HL-60/S4 treated with phorbol 12-myristate 13-acetate at 8.2 ng/mL for 4 days and 3 days (cell line): ENCODE data around the gene PHACTR4.
"Not testable (repeated sequence)": the region's sequence is repeated elsewhere in the genome, so short reads cannot be mapped to it uniquely, and the experiment has no call there.

Experiments used
- in situ Hi-C: fragments of 300-500 bp; cut with MboI; formaldehyde crosslinking; loops from 2 replicates; pipeline ENCODE4 v1.15.0; 2022; ENCODE audit warnings: low sequenced_read_pairs

Gene PHACTR4

DNA sequence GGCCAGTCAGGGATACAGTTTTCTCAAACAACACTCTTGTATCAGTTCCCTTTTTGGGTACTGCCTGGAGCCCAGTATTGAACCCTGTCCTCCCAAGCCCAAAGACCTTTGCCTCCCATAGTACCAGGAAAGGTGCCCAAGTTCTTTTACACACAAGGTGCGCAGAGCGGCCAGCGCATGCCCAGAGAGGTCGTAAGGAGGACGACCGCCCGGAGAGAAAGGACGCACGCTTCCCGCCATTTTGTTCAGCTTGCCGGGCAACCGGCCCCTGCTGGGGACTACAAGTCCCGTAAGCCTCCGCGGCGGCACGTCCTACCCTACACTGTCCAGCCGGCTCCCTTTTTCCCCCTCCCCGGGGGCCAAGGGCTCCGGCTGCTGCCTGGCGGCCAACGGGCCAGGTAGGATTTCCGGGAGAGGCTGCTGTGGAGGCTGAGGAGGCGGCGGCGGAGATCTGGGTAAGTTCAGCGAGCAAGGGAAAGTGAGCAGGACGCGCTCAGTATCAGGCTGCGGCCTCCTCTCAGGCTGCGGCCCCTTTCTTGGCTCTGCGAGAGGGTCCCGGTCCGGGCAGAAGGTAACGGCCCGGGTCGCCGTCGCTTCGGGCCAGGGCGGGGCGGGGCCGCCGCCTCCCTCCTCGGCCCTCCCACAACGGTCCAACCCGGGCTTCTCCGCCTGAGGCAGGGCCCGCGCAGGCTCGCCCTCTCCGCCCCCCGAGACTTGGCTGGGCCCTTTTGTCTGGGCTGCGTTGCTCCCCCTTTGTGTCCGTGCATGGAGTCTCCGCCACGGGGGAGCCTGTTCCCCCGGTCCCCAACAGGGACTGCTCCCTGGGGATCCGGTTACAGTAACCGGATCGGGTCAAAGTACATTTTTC, at the start of gene PHACTR4:
Gene PHACTR4 (plus strand): TSS at position 370 of the 868 bp plus-strand sequence. CDS start 37,708 bp downstream, outside the sequence.
- in situ Hi-C loops = no loop called here

DNA sequence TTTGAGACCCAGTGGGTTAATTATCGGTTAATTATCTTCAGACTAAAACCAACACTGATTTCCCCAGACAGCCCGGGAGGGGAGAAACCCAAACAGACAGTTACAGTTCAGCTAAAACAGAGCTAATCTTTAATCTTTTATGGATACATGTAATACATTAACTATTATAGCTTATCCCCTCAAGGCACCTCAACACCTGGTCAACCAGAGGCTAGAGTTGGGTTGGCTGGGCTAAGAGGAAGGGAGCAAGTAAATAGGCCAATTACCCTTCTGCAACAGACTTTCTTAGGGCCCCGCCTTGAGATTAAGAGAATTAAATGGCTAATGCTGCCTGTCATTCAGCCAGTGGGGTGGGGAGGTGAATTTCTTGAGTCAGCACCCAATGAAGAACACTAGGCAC, 47.3 kb upstream of the PHACTR4 start:
- in situ Hi-C loops = no loop called here

- in situ Hi-C loops = no loop called here
These were observed 45.8 kb upstream of the PHACTR4 start for GRCh38 chr1:28323720-28324119.

- in situ Hi-C loops = no loop called here
These were observed 43.0 kb upstream of the PHACTR4 start for GRCh38 chr1:28326515-28326914.

GRCh38 chr1:28326984-28327383, 42.6 kb upstream of the PHACTR4 start:
- in situ Hi-C loops = no loop called here

- in situ Hi-C loops = not testable (repeated sequence)
These were observed 42.1 kb upstream of the PHACTR4 start for GRCh38 chr1:28327431-28327830.

GRCh38 chr1:28328228-28328648, 41.3 kb upstream of the PHACTR4 start:
- in situ Hi-C loops = no loop called here

GRCh38 chr1:28329395-28330153, 40.0 kb upstream of the PHACTR4 start:
- in situ Hi-C loops = no loop called here

DNA sequence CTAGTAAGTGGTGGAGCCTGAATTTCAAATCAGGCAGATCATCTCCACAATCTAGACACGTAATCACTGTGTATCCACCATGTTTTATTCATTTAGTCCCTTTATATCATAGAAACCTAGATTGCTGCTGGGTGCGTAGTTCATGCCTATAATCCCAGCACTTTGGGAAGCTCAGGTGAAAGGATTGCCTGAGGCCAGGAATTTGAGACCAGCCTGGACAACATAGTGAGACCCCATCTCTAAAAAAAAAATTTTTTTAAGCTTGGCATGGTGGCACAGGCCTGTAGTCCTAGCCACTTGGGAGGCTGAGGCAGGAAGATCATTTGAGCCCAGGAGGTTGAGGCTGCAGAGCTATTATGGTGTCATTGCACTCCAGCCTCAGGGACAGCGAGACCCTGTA, 30.6 kb upstream of the PHACTR4 start:
- in situ Hi-C loops = no loop called here

DNA sequence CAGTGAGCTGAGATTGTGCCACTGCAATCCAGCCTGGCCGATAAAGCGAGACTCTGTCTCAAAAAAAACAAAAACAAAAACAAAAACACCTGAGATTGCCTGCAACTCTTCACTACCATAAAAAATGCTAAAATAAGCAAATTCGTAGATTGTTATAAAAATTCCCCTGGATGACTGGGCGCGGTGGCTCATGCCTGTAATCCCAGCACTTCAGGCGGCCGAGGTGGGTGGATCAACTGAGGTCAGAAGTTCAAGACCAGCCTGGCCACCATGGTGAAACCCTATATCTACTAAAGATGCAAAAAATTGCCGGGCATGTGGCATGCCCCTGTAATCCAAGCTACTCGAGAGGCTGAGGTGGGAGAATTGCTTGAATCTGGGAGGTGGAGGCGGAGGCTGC, 30.0 kb upstream of the PHACTR4 start:
- in situ Hi-C loops = no loop called here

GRCh38 chr1:28340221-28340974, 29.1 kb upstream of the PHACTR4 start:
- in situ Hi-C loops = no loop called here

GRCh38 chr1:28341591-28341990, 27.9 kb upstream of the PHACTR4 start:
- in situ Hi-C loops = no loop called here

DNA sequence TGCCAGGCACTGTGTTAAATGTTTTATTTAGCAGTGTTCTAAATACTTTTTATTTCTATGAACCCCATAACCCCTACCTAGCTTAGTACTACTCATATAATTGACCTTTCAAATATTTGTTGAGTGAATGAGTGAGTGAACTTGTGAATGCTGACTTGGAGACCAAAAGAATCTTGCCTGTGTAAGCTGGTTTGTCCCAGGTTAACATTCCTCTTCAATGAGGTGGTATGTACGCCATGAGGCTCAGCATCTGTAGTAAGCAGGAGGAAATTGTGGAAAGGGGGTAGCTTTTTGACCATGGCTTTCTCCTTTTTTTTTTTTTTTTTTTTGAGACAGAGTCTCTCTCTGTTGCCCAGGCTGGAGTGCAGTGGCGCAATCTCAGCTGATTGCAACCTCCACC, 26.1 kb upstream of the PHACTR4 start:
- in situ Hi-C loops = no loop called here

- in situ Hi-C loops = not testable (repeated sequence)
These were observed 16.2 kb upstream of the PHACTR4 start for GRCh38 chr1:28353248-28353810.

DNA sequence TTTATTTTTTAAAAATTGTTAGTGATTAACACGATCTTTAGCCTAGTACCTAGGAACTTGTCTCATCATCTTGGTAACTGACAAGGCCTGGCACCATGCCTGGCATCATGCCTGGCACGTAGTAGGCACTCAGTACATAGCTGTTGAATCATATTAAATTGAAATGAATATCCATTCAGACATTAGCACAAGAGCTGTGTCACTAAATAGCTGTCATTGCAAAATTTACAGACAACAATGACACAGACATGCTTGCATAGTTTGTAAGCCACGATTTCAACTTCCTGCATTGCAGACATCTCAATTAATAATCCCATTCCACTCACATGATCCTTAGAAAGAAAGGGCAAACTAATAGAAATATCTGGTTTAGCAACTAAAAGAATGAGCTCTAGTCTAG, 15.4 kb upstream of the PHACTR4 start:
- in situ Hi-C loops = no loop called here

- in situ Hi-C loops = no loop called here
These were observed 10.8 kb upstream of the PHACTR4 start for GRCh38 chr1:28358716-28359115.

DNA sequence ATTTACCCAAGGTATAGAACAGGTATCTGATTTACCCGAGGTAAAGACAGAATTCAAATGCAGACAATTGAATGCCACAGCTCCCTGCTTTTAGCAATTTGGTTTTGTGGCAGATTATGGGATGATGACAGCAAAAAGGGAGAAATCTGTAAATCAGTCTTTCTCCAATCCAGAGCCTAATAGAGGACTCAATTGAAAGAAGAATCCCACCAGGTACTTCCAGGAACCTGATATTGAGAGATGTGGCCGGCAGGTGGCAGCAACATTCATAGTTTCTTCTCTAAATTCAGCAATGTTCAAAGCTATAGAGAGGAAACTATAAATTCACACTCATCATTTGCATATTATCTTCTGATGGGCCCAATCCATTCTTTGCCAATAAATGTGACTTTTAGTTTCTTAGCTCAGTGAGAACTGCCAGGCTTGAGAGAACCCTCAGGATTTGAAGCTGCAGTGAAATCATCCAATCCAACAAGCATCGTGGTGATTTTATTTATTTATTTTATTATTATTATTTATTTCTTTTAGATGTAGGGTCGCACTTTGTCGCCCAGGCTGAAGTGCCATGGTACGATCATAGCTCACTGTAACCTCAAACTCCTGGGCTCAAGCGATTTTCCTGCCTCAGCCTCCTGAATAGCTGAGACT, 9.8 kb upstream of the PHACTR4 start:
- in situ Hi-C loops = no loop called here

GRCh38 chr1:28364888-28365287, 4.7 kb upstream of the PHACTR4 start:
- in situ Hi-C loops = no loop called here

DNA sequence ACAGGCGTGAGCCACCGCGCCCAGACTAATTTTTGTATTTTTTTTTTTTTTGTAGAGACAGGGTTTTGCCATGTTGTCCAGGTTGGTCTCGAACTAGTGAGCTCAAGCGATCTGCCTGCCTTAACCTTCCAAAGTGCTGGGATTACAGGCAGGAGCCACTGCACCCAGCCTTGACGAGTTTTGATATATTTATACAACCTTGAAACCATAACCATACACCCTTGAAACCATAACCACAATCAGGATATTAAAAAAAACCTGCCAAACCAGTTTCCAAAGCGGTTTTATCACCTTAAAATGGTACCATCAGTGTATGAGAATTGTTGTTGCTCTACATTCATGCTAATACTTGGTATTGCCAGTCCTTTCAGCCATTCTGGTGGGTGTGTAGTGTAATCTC, 3.7 kb upstream of the PHACTR4 start:
- in situ Hi-C loops = no loop called here

DNA sequence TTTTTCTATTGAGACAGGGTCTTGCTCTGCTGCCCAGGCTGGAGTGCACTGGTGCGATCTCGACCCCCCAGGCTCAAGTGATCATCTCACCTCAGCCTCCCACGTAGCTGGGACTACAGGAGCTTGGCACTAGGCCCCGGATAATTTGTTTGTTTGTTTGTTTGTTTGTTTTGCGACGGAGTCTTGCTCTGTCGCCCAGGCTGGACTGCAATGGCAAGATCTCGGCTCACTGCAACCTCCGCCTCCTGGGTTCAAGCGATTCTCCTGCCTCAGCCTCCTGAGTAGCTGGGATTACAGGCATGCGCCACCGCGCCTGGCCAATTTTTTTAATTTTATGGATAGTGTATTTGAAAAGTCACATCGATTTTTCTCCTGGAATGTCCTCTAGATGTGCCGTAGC, 932 bp upstream of the PHACTR4 start:
- in situ Hi-C loops = not testable (repeated sequence)
